GM19238 (cell line): Measurements from ENCODE around the gene C2orf15.
A peak's percentile ranks its signal among the peaks of the same experiment; 100 is the strongest.
"Not testable (repeated sequence)": the region's sequence is repeated elsewhere in the genome, so short reads cannot be mapped to it uniquely, and the experiment has no call there.

Experiments
- DNase-seq: peaks from one replicate; pipeline ENCODE4 v3.0.0; 2011; ENCODE audit warnings: low spot score; ENCODE audit not compliant: insufficient read length

C2orf15 gene

GRCh38 chr2:99166218-99166617, 24.7 kb downstream of the C2orf15 start:
- DNase-seq = no peak

- DNase-seq = no peak
Observed at GRCh38 chr2:99169534-99169933, 28.0 kb downstream of the C2orf15 start.

- DNase-seq = no peak
Observed at GRCh38 chr2:99171377-99172140, 30.1 kb downstream of the C2orf15 start.

GRCh38 chr2:99180755-99181623, 39.5 kb downstream of the C2orf15 start, which contains the start of the genes MITD1 and MRPL30:
MITD1 (minus strand) TSS chr2:99181058; CDS start chr2:99180981, 77 bp downstream.
MRPL30 (plus strand) TSS chr2:99181184; CDS start chr2:99186204, 5,020 bp downstream.
- DNase-seq = peak; percentile 63

GRCh38 chr2:99181624-99182000, 40.1 kb downstream of the C2orf15 start:
- DNase-seq = no peak

- DNase-seq = no peak
Observed at GRCh38 chr2:99183025-99183424, 41.5 kb downstream of the C2orf15 start.

GRCh38 chr2:99184811-99185210, 43.3 kb downstream of the C2orf15 start:
- DNase-seq = no peak

- no peak for DNase-seq
Observed at GRCh38 chr2:99187011-99187410, 45.5 kb downstream of the C2orf15 start.

GRCh38 chr2:99188357-99188756, 46.9 kb downstream of the C2orf15 start:
- DNase-seq = no peak

- no peak for DNase-seq
Observed at GRCh38 chr2:99190548-99190947, 49.0 kb downstream of the C2orf15 start.

GRCh38 chr2:99192364-99192763, 50.9 kb downstream of the C2orf15 start:
- DNase-seq = not testable (repeated sequence)

- DNase-seq = no peak
Observed at GRCh38 chr2:99198103-99198841, 56.8 kb downstream of the C2orf15 start.

- no peak for DNase-seq
Observed at GRCh38 chr2:99200076-99200800, 58.7 kb downstream of the C2orf15 start.
